Osteocyte (in vitro differentiated cells): ENCODE measurements around the gene ZNF25. TPM values are rescaled to one million over a fixed set of nuclear protein-coding genes. Genes with fewer than 3 reads are reported as not detected.
"Not testable (repeated sequence)": the region's sequence is repeated elsewhere in the genome, so short reads cannot be mapped to it uniquely, and the experiment has no call there.

ENCODE experiments used
- DNase-seq: peaks from one replicate; pipeline ENCODE4 v3.0.0; 2021; ENCODE audit warnings: mixed read lengths; ENCODE audit not compliant: unreplicated experiment; ENCODE audit errors: extremely low spot score
- H3K27ac Mint-ChIP-seq: one replicate; pipeline ENCODE4 v1.8.0; 2021; ENCODE audit warnings: mild to moderate bottlenecking, mixed read lengths; ENCODE audit not compliant: unreplicated experiment
- H3K27me3 Mint-ChIP-seq: one replicate; pipeline ENCODE4 v1.8.0; 2021; ENCODE audit warnings: mixed read lengths; ENCODE audit not compliant: unreplicated experiment
- H3K36me3 Mint-ChIP-seq: one replicate; pipeline ENCODE4 v1.8.0; 2021; ENCODE audit warnings: mixed read lengths; ENCODE audit not compliant: unreplicated experiment
- H3K4me1 Mint-ChIP-seq: one replicate; pipeline ENCODE4 v1.8.0; 2021; ENCODE audit warnings: mixed read lengths; ENCODE audit not compliant: unreplicated experiment
- H3K4me3 Mint-ChIP-seq: one replicate; pipeline ENCODE4 v1.8.0; 2021; ENCODE audit warnings: mild to moderate bottlenecking, moderate library complexity, mixed read lengths; ENCODE audit not compliant: unreplicated experiment
- H3K9me3 Mint-ChIP-seq: one replicate; pipeline ENCODE4 v1.8.0; 2021; ENCODE audit warnings: mixed read lengths; ENCODE audit not compliant: unreplicated experiment
- CTCF ChIP-seq: fragments of 200-600 bp; sonication (generic); IDR thresholded peaks from 2 replicates; pipeline ENCODE4 v1.5.0; 2021; ENCODE audit warnings: antibody characterized with exemption, mild to moderate bottlenecking, moderate library complexity
- total RNA-seq: library from RNA; stranded (reverse); gene quantifications from 2 replicates; pipeline ENCODE4 v1.2.1, GENCODE V29; 2021

Gene ZNF25
- total RNA-seq, 1 donor from 2014 or later = 11.5 TPM

GRCh38 chr10:37948210-37948609 is 28.2 kb downstream of the ZNF25 start:
- peaks cover 8% of the 10 kb centered on the region for H3K9me3 Mint-ChIP-seq

GRCh38 chr10:37947526-37947925 is 28.9 kb downstream of the ZNF25 start:
- H3K27me3 Mint-ChIP-seq = no peaks in the 10 kb centered on the region
- peaks cover 35% of the 10 kb centered on the region for H3K36me3 Mint-ChIP-seq
- TF ChIP-seq CTCF = no peak
- H3K27ac Mint-ChIP-seq = no peak overlapping the region
- no peak for DNase-seq
- H3K4me3 Mint-ChIP-seq = no peak overlapping the region
- H3K9me3 Mint-ChIP-seq = peaks cover 7% of the 10 kb centered on the region
- H3K4me1 Mint-ChIP-seq = no peaks in the 10 kb centered on the region

More at GRCh38 chr10:37948210-37948609, 28.2 kb downstream of the ZNF25 start:
- Mint-ChIP-seq H3K36me3 (peaks cover 42% of the 10 kb centered on the region), H3K27ac (no peak overlapping the region), H3K4me1 (no peaks in the 10 kb centered on the region), H3K4me3 (no peak overlapping the region), H3K27me3 (no peaks in the 10 kb centered on the region)
- DNase-seq = no peak
- no peak for TF ChIP-seq CTCF

- DNase-seq = no peak
- Mint-ChIP-seq H3K27me3 (no peaks in the 10 kb centered on the region), H3K27ac (no peak overlapping the region), H3K9me3 (peaks cover 35% of the 10 kb centered on the region), H3K36me3 (no peaks in the 10 kb centered on the region), H3K4me1 (no peaks in the 10 kb centered on the region), H3K4me3 (no peak overlapping the region)
- no peak for TF ChIP-seq CTCF
These were observed 38.6 kb downstream of the ZNF25 start for GRCh38 chr10:37937864-37938263.

- Mint-ChIP-seq H3K27ac (no peak overlapping the region), H3K4me3 (no peak overlapping the region), H3K27me3 (no peaks in the 10 kb centered on the region), H3K36me3 (no peaks in the 10 kb centered on the region), H3K9me3 (peaks cover 31% of the 10 kb centered on the region), H3K4me1 (no peaks in the 10 kb centered on the region)
- TF ChIP-seq CTCF = no peak
- DNase-seq = no peak
These were observed 41.7 kb downstream of the ZNF25 start for GRCh38 chr10:37934791-37935190.

- H3K36me3 Mint-ChIP-seq = no peaks in the 10 kb centered on the region
- no peak for TF ChIP-seq CTCF
- DNase-seq = no peak
- H3K27me3 Mint-ChIP-seq = no peaks in the 10 kb centered on the region
- H3K9me3 Mint-ChIP-seq = peaks cover 20% of the 10 kb centered on the region
- no peak overlapping the region for H3K27ac Mint-ChIP-seq
- H3K4me1 Mint-ChIP-seq = no peaks in the 10 kb centered on the region
- H3K4me3 Mint-ChIP-seq = no peak overlapping the region
These were observed 46.0 kb downstream of the ZNF25 start for GRCh38 chr10:37930423-37930822.

- peaks cover 26% of the 10 kb centered on the region for H3K9me3 Mint-ChIP-seq
- not testable (repeated sequence) for H3K4me3 Mint-ChIP-seq, H3K36me3 Mint-ChIP-seq, H3K4me1 Mint-ChIP-seq, DNase-seq, H3K27ac Mint-ChIP-seq, H3K27me3 Mint-ChIP-seq
These were observed 68.3 kb downstream of the ZNF25 start for GRCh38 chr10:37908165-37908564.
